Occipital lobe (tissue), 2 donors: ENCODE data around the gene ALDH9A1. TPM values are rescaled to one million over a fixed set of nuclear protein-coding genes. Genes with fewer than 3 reads are reported as not detected.
"Not testable (repeated sequence)": the region's sequence is repeated elsewhere in the genome, so short reads cannot be mapped to it uniquely, and the experiment has no call there.

Source experiments
- DNase-seq: peaks from one replicate; lab custom pipeline; 2025; lab: John Stamatoyannopoulos, UW
- total RNA-seq: library from RNA; depleted of rRNA; stranded (reverse); fragments of >200 nt; gene quantifications from one replicate; pipeline ENCODE4 v1.2.3, GENCODE V29; 2014

Gene ALDH9A1
- total RNA-seq, 1 donor from 2014 or later, result 63.2 TPM

DNA sequence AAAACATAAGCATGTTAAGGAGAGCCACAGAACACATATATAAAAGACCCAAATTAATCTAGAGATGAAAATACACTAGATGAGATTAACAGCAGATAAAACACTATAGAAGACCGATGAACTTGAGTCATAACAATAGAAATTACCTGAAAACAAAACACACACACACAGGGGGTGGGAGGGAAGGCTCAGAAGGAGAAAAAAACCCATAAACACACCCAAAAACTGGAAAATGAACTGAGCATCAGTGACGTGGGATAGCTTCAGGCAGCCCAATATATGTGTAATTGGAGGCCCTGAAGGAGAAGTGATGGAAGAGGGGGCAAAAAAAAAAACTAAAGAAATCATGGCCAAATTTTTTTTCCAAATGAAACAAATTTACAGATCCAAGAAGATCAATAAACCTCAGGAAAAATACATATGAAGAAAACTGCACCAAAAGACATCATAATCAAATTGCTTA is 11.4 kb downstream of the ALDH9A1 start:
- DNase-seq, result no peak

GRCh38 chr1:165686121-165686970 is 12.0 kb downstream of the ALDH9A1 start:
- no peak for DNase-seq

GRCh38 chr1:165683848-165684485 is 14.4 kb downstream of the ALDH9A1 start:
- DNase-seq, result no peak

- not testable (repeated sequence) for DNase-seq
These were observed 17.6 kb downstream of the ALDH9A1 start for GRCh38 chr1:165680773-165681172.

DNA sequence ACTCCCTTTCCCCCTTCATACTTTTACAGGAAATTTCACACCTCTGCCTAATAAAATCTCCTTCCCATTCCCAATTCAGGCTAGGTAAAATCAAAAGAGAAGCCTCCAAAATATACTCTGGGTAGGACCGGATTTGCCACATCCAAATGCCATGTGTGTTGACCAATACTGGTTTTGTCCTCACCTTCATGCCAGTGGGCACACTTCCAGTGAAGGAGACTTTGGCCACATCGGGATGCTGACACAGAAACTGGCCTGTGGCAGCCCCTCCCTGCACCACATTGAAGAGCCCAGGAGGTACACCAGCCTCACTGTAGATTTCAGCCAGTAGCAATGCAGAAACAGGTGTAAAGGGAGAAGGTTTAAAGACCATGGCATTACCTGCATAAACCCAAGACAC is 18.1 kb downstream of the ALDH9A1 start:
- no peak for DNase-seq

DNA sequence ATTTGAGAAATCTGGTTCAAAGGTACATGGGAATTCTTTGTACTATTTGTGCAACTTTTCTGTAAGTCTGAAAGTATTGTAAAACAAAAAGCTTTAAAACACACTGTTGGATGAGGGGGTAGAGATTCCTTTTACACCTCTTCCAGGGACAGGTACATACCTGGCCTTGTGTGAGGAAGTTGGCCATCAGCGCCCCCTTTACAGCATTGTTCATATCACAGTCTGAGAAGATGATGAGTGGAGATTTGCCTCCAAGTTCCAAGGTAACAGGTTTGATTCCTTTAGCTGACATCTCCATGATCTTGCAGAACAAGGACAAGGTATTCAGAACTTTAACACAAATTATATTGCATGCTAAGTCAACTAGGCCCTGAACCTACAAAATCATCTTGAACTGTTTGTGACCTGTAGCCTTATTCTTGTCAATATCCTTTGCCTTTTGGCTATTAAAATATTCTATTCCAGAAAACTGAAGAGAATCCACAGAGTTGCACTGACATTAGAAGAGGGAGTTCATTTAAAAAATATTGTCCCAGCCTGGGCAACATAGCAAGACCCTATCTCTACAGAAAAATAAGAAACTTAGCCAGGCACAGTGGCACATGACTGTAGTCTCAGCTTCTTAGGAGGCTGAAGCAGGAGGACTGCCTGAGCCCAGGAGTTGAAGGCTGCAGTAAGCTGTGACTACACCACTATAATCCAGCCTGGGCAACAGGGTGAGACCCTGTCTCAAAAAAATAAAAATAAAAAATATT is 18.9 kb downstream of the ALDH9A1 start:
- no peak for DNase-seq

GRCh38 chr1:165678509-165678908 is 19.9 kb downstream of the ALDH9A1 start:
- DNase-seq, result no peak

DNA sequence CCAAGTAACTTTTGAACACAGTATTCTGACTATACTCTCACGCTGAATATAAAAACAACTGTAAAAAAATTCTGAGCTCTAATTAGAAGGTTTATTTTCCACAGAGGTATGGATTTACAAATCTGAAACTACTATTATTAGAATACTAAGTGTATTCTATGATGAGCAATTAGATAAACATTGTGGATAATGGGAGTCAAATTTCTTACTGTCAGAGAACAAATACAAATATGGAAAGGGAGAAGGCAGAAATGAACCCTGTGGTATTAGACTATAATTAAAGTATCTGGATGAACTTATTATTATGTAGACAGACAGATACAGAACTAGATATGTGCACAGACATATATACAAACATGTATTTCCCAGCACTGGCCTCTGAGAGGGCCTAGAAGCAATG is 22.6 kb downstream of the ALDH9A1 start:
- DNase-seq, result no peak

- DNase-seq, result no peak
These were observed 23.8 kb downstream of the ALDH9A1 start for GRCh38 chr1:165674599-165674998.

DNA sequence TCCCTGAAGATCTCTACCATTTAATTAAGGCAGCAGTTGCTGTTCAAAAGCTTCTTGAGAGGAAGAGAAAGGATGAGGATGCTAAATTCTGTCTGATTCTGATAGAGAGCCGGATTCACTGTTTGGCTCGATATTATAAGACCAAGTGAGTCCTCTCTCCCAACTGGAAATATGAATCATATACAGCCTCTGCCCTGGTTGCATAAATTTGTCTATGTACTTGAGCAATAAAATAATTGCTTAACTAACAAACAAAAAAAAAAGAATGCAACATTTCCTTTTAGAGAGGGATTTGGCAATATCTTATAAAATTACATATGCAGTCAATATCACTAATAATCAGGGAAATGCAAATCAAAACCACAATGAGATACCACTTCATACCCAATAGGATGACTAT is 26.8 kb downstream of the ALDH9A1 start:
- no peak for DNase-seq

DNA sequence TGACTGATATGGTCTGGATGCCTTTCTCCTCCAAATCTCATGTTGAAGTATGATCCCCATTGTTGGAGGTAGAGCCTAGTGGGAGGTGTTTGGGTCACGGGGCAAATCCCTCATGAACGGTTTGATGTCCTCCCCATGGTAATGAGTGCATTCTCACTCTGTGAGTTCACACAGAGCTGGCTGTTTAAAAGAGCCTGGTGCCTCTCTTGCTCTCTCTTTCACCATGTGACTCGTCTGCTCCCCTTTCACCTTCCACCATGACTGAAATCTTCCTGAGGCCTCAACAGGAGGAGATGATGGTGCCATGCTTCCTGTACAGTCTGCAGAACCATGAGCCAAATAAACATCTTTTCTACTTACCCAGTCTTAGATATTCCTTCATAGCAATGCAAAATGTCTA is 30.2 kb downstream of the ALDH9A1 start:
- no peak for DNase-seq

GRCh38 chr1:165666152-165666825 is 32.1 kb downstream of the ALDH9A1 start:
- DNase-seq, result no peak

DNA sequence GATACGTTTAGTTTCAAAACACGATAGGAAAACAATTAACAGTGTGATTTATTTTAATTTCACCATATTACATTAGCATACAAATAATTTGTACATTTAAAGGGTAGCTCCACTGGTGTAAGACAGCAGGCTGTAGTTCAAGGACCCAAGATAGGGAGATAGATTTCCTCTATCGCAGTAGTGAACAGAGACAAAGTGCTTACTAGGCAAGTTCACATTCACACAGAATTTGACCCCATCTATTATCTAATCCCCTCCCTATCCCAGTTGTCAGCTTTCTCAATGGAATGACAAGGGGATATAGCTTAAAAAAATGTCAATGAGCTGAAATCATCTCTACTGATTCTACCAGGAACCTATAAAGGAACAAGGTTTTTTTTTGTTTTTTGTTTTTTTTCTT is 36.2 kb downstream of the ALDH9A1 start:
- DNase-seq, result no peak

DNA sequence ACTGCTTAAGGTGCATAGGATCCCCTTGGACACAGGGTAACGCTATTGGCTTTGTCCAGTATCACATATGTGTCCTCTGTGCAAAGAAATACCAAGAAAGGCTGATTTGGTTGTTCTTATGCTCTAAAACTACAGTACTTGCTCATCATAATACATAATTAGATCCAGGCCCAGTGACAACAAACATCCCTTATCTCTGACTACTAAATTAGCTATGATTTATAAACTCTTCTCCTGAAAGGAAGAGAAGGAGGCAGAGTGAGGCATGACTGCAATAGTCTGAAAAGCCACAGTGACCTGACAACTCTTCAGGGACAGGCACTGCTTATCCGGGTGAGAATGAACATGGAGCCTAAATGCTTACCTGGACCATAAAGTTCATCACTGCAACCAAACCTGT is 36.7 kb downstream of the ALDH9A1 start:
- no peak for DNase-seq

GRCh38 chr1:165659581-165659895 is 38.8 kb downstream of the ALDH9A1 start:
- DNase-seq, result no peak

- not testable (repeated sequence) for DNase-seq
These were observed 39.4 kb downstream of the ALDH9A1 start for GRCh38 chr1:165658766-165659580.

DNA sequence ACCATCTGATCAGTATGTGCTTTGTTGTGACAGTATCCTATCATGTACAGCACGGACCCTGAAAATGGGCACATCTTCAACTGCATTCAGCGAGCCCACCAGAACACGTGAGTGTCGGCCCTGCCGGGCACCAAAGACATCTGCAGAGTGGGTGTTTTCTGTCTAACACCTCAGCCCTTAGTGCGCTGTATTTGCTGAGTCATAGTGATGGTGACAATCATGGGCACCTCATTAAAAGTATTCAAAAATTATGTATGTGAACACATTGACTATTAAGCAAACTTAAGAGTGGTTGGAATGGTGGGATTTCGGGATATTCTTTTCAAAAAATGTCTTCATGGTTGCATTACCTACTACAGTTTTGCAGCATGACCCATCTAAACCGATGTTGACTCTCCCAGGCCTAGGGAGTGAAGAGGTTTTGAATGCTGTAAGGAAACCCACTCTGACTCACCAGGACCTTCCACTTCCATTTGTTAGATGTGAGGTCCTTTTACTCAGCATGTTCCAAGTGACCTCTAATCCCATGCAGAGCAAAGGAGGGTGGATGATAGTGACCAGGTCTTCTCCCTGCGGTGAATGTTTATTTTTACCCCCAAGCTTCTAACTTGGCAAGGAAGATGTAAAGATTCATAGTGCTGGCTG is 47.3 kb downstream of the ALDH9A1 start:
- no peak for DNase-seq

- DNase-seq, result no peak
These were observed 49.3 kb downstream of the ALDH9A1 start for GRCh38 chr1:165648919-165649572.

DNA sequence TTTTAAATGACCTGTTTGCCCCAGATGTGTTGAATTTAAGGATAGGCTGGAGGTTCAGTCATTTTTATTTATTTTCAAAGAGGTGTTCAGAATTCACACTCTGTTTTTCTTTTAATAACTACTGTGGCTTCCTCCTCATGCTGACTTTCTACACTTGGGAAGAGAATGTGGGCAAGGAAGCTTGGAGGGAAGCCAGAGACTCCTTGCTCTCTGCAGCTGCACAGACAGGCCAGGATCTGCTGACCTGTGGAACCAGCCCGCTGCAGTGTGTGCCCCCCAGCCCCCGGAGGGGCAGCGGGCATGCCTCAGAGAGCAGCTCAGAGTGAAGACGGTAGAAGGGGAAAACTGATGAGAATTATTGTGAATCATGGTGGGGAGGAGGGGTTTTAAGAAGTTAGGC is 50.4 kb downstream of the ALDH9A1 start:
- no peak for DNase-seq

DNA sequence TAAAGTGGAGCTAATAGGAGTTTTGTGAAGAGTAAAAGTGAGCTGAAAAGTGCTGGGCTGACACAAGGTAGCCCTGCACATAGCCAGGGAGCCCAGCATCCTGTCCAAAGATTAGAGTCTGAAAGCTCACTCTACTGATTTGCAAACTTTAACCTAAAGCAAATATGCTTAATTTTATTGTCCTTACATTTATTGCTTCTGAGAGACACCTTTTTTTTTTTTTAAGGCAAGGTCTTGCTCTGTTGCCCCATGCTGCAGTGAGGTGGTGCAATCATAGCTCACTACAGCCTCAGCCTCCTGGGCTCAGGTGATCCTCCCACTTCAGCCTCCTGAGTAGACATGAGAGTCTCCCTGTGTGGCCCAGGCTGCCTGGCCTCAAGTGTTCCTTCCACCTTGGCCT is 50.8 kb downstream of the ALDH9A1 start:
- DNase-seq, result no peak
